HCT116 (cell line): ENCODE data around the gene RAB40C. TPM values are rescaled to one million over a fixed set of nuclear protein-coding genes. Genes with fewer than 3 reads are reported as not detected.
A peak's percentile ranks its signal among the peaks of the same experiment; 100 is the strongest.

Experiments used
- ATAC-seq: fragments of 200-7000 bp; cut with Tn5 transposase; 2 replicates; pipeline ENCODE4 v1.9.1; 2020; ENCODE audit warnings: mild to moderate bottlenecking, moderate library complexity
- BruUV-seq: library from RNA; stranded (reverse); fragments of 400-500 nt; replicated peaks from 2 replicates; lab custom pipeline; 2021; lab: Mats Ljungman, UMichigan
- CTCF ChIA-PET: fragments of 300-600 bp; sonication (Branson Sonifier 250); formaldehyde crosslinking; loops from one replicate; lab custom pipeline; 2021; ENCODE audit warnings: antibody characterized with exemption; lab: Charles Lee
- POLR2A ChIA-PET: fragments of 300-600, 350-600 bp; sonication (Branson Sonifier 250); formaldehyde crosslinking; loops from one replicate; lab custom pipeline; 2021; ENCODE audit warnings: antibody characterized with exemption; lab: Charles Lee
- RAD21 ChIA-PET, 2 experiments: fragments of 300-600 bp; sonication (Branson Sonifier 250); formaldehyde crosslinking; loops; one replicate each; lab custom pipeline; 2023; ENCODE audit warnings: low total read pairs in 2 of 2; ENCODE audit not compliant: uncharacterized antibody in 2 of 2, unreplicated experiment in 2 of 2, low non-redundant PET in 1 of 2; lab: Charles Lee
- DNase-seq: peaks from one replicate; pipeline ENCODE4 v3.0.0-alpha.2; 2010; ENCODE audit warnings: low read depth, low spot score
- H2AFZ ChIP-seq: fragments of 200-600 bp; shearing (Covaris generic), sonication (generic); 2 replicates; pipeline ENCODE4 v1.6.1; 2017; ENCODE audit warnings: low read depth, mixed run types, mixed read lengths, antibody characterized with exemption, low read length; ENCODE audit not compliant: poor library complexity, severe bottlenecking
- H3K27ac ChIP-seq: 2 replicates; pipeline ENCODE4 v1.5.1; 2012; ENCODE audit warnings: low read depth, low read length
- H3K27me3 ChIP-seq: fragments of 200-600 bp; sonication (generic); 2 replicates; pipeline ENCODE4 v1.6.1; 2016; ENCODE audit warnings: mixed run types, low read length, mixed read lengths; ENCODE audit not compliant: insufficient read depth
- H3K36me3 ChIP-seq, 2 experiments: fragments of 200-500 bp in 1 of 2; fragments of 200-600 bp in 1 of 2; sonication (Bioruptor generic) in 1 of 2; sonication (generic) in 1 of 2; 2 replicates each; pipeline versions ENCODE4 v1.5.1 to v1.6.1; 2014 to 2016; ENCODE audit warnings: low read length in 2 of 2, inconsistent platforms in 1 of 2, mixed read lengths in 1 of 2, mixed run types in 1 of 2; ENCODE audit not compliant: insufficient read depth in 2 of 2, control insufficient read depth in 1 of 2
- H3K4me1 ChIP-seq, 2 experiments: fragments of 200-600 bp in 1 of 2; sonication (generic) in 1 of 2; 2 replicates each; pipeline versions ENCODE4 v1.5.1 to v1.6.1; 2012 to 2017; ENCODE audit warnings: low read length in 2 of 2, inconsistent platforms in 1 of 2, mild to moderate bottlenecking in 1 of 2, mixed read lengths in 1 of 2, mixed run types in 1 of 2, moderate library complexity in 1 of 2; ENCODE audit not compliant: insufficient read depth in 2 of 2, control insufficient read depth in 1 of 2
- H3K4me2 ChIP-seq: fragments of 200-600 bp; sonication (generic); 2 replicates; pipeline ENCODE4 v1.6.1; 2017; ENCODE audit warnings: mixed run types, low read length, mixed read lengths
- H3K4me3 ChIP-seq, 2 experiments: fragments of 200-600 bp in 1 of 2; sonication (generic) in 1 of 2; replicated peaks in 1 of 2; 2 replicates each; pipeline ENCODE4 v1.5.1; 2011 to 2016; ENCODE audit warnings: low read length in 2 of 2, control low read depth in 1 of 2, low read depth in 1 of 2, mild to moderate bottlenecking in 1 of 2, mixed read lengths in 1 of 2, mixed run types in 1 of 2
- H3K79me2 ChIP-seq: fragments of 200-600 bp; sonication (generic); 2 replicates; pipeline ENCODE4 v1.6.1; 2017; ENCODE audit warnings: mild to moderate bottlenecking, mixed run types, low read length, moderate library complexity, mixed read lengths; ENCODE audit not compliant: insufficient read depth
- H3K9ac ChIP-seq: fragments of 200-600 bp; sonication (generic); 2 replicates; pipeline ENCODE4 v1.6.1; 2016; ENCODE audit warnings: low read length, mixed read lengths
- H3K9me2 ChIP-seq: fragments of 200-600 bp; sonication (generic), shearing (Covaris generic); 2 replicates; pipeline ENCODE4 v1.6.1; 2017; ENCODE audit warnings: mixed run types, mild to moderate bottlenecking, moderate library complexity; ENCODE audit not compliant: insufficient read depth
- H3K9me3 ChIP-seq, 2 experiments: fragments of 200-500 bp in 1 of 2; fragments of 200-600 bp in 1 of 2; sonication (Bioruptor generic) in 1 of 2; sonication (generic) in 1 of 2; 2 replicates each; pipeline ENCODE4 v1.6.1; 2014 to 2017; ENCODE audit warnings: low read length in 2 of 2, mixed read lengths in 2 of 2, inconsistent platforms in 1 of 2, low read depth in 1 of 2, mild to moderate bottlenecking in 1 of 2, mixed run types in 1 of 2, moderate library complexity in 1 of 2; ENCODE audit not compliant: control insufficient read depth in 1 of 2, insufficient read depth in 1 of 2
- H4K20me1 ChIP-seq: fragments of 200-600 bp; sonication (generic), shearing (Covaris generic); 2 replicates; pipeline ENCODE4 v1.6.1; 2017; ENCODE audit warnings: mixed run types, mild to moderate bottlenecking, moderate library complexity; ENCODE audit not compliant: insufficient read depth
- CBX3 ChIP-seq: IDR thresholded peaks from 2 replicates; pipeline ENCODE4 v1.6.1; 2012; ENCODE audit warnings: low read depth
- EGR1 ChIP-seq: IDR thresholded peaks from 2 replicates; pipeline ENCODE4 v1.6.1; 2012; ENCODE audit warnings: low read depth
- EZH2 ChIP-seq: fragments of 200-600 bp; sonication (generic); IDR thresholded peaks from 2 replicates; pipeline ENCODE4 v1.6.1; 2017; ENCODE audit warnings: antibody characterized with exemption, mixed run types
- EZH2phosphoT487 ChIP-seq: fragments of 200-600 bp; IDR thresholded peaks from 2 replicates; pipeline ENCODE4 v1.6.1; 2018; ENCODE audit warnings: antibody characterized with exemption, borderline replicate concordance
- FOSL1 ChIP-seq: IDR thresholded peaks from 2 replicates; pipeline ENCODE4 v1.6.1; 2012; ENCODE audit warnings: low read depth
- POLR2A ChIP-seq: IDR thresholded peaks from 2 replicates; pipeline ENCODE4 v1.7.0; 2011; ENCODE audit warnings: borderline replicate concordance; ENCODE audit not compliant: insufficient read depth, insufficient read length; ENCODE audit errors: extremely low read depth
- POLR2AphosphoS5 ChIP-seq: IDR thresholded peaks from 2 replicates; pipeline ENCODE4 v1.6.1; 2011; ENCODE audit warnings: mild to moderate bottlenecking, low read depth, low read length, moderate library complexity
- RAD21 ChIP-seq: IDR thresholded peaks from 2 replicates; pipeline ENCODE4 v1.6.1; 2012; ENCODE audit warnings: low read depth, mild to moderate bottlenecking
- SIN3A ChIP-seq: IDR thresholded peaks from 2 replicates; pipeline ENCODE4 v1.6.1; 2012; ENCODE audit warnings: low read depth
- SRF ChIP-seq: IDR thresholded peaks from 2 replicates; pipeline ENCODE4 v1.6.1; 2012; ENCODE audit warnings: low read depth
- YY1 ChIP-seq: IDR thresholded peaks from 2 replicates; pipeline ENCODE4 v1.6.1; 2011; ENCODE audit warnings: low read length, low read depth, moderate library complexity, mild to moderate bottlenecking; ENCODE audit not compliant: insufficient replicate concordance; ENCODE audit errors: extremely low read depth
- intact Hi-C: fragments of 100-400 bp; cut with micrococcal nuclease; formaldehyde crosslinking; loops from 2 replicates; pipeline ENCODE4 v1.10.0; 2022
- total RNA-seq: library from RNA; stranded (reverse); gene quantifications from one replicate; pipeline ENCODE4 v1.2.1, GENCODE V29; 2021; ENCODE audit not compliant: unreplicated experiment
- TF ChIP-seq, protein P1 (sequence below): IDR thresholded peaks from 2 replicates; pipeline ENCODE4 v1.6.1; 2012
- TF ChIP-seq, protein P2 (sequence below), 3 experiments: fragments of 200-600 bp in 1 of 3; sonication (generic) in 1 of 3; IDR thresholded peaks in 2 of 3; conservative IDR thresholded peaks in 1 of 3; 2 replicates each; pipeline ENCODE4 v1.5.1; 2012 to 2017; ENCODE audit warnings: low read depth in 2 of 3, low read length in 2 of 3, antibody characterized with exemption in 1 of 3, borderline replicate concordance in 1 of 3, control low read depth in 1 of 3, mild to moderate bottlenecking in 1 of 3, mixed read lengths in 1 of 3, mixed run types in 1 of 3, moderate library complexity in 1 of 3; ENCODE audit not compliant: insufficient read depth in 1 of 3

Gene RAB40C
- total RNA-seq, 1 experiment from 2014 or later = 14.1 TPM

DNA sequence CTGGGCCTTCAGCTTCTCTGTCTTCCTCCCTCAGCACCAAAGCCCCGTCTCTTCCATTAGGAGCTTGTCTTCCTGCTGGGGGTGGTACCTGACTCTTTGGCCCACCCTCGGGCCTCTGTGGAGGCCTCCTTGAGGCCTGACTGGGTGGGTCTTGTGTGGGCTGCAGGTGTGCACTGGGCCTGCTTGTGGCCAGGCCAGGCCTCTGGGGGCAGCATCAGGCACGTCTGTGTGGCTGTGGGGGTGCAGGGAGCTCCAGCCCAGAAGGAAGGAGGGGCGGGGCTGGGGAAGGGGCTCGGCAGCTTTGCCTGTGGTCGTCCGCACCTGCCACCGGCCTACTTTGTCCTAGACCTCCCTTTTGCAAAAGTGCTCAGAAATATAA lies 13.1 kb upstream of the RAB40C start:
- BruUV-seq = no TSS peak
- Histone ChIP-seq H3K4me3 (no peak overlapping the region), H3K27me3 (no peaks in the 10 kb centered on the region), H3K9ac (no peak overlapping the region), H3K4me2 (no peak overlapping the region), H3K36me3 (no peaks in the 10 kb centered on the region), H3K27ac (no peak overlapping the region), H3K4me1 (no peaks in the 10 kb centered on the region), H3K79me2 (no peaks in the 10 kb centered on the region), H4K20me1 (no peaks in the 10 kb centered on the region), H2AFZ (no peak overlapping the region), H3K9me2 (no peaks in the 10 kb centered on the region), H3K9me3 (no peaks in the 10 kb centered on the region)
- CTCF ChIA-PET = interaction anchor here (0.8 to 1.2 kb wide), 2 partner anchors 8 to 45 kb away, joined by 3 read pairs; no protein-coding TSS in a partner anchor
- ATAC-seq = peak; percentile 29; the same call in 1 of the 2 replicates
- intact Hi-C loops = no loop called here
- POLR2A ChIA-PET = no interaction called here
- DNase-seq = no peak
- TF ChIP-seq, protein P1, sequence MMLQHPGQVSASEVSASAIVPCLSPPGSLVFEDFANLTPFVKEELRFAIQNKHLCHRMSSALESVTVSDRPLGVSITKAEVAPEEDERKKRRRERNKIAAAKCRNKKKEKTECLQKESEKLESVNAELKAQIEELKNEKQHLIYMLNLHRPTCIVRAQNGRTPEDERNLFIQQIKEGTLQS = no peak
- TF ChIP-seq, protein P2, sequence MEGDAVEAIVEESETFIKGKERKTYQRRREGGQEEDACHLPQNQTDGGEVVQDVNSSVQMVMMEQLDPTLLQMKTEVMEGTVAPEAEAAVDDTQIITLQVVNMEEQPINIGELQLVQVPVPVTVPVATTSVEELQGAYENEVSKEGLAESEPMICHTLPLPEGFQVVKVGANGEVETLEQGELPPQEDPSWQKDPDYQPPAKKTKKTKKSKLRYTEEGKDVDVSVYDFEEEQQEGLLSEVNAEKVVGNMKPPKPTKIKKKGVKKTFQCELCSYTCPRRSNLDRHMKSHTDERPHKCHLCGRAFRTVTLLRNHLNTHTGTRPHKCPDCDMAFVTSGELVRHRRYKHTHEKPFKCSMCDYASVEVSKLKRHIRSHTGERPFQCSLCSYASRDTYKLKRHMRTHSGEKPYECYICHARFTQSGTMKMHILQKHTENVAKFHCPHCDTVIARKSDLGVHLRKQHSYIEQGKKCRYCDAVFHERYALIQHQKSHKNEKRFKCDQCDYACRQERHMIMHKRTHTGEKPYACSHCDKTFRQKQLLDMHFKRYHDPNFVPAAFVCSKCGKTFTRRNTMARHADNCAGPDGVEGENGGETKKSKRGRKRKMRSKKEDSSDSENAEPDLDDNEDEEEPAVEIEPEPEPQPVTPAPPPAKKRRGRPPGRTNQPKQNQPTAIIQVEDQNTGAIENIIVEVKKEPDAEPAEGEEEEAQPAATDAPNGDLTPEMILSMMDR (IDR thresholded peaks at IDR 0.05 in 2 of 3, conservative IDR thresholded peaks at IDR 0.05 in 1 of 3; ENCODE audit: borderline replicate concordance in 1 of 3, insufficient read depth in 1 of 3, low read depth in 2 of 3, low read length in 2 of 3) = peak in 1 of 3 experiments; percentile 17; a peak in 1 of 6 replicates
- RAD21 ChIA-PET = no interaction called here

DNA sequence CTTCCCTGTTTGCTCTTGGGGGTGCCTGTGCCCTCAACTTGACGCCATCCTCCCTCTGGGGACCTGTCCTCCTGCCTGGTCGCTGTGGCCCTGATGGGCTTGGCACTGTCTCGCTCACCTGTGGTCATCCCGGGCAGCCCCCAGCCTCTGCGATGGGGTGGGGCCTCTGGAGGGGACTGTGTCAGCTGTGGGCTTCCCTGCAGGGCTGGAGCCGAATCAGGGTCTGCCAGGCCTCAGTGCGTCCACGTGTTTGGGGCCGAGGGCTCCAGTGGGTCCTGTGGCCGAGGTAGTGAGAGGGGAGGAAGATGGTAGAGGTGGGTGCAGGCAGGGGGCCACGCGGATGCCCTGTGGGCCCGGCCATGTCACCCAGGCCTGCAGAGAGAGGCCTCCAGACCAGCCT lies 12.1 kb upstream of the RAB40C start:
- intact Hi-C loops = loop anchor here (2.0 kb wide), 1 partner anchor 83 kb away; no protein-coding TSS in a partner anchor
- BruUV-seq = no TSS peak
- no peaks in the 10 kb centered on the region for H4K20me1 ChIP-seq
- H3K4me3 ChIP-seq = no peak overlapping the region
- RAD21 ChIA-PET = no interaction called here
- ATAC-seq = no peak
- no peak overlapping the region for H3K27ac ChIP-seq
- TF ChIP-seq EZH2 (no peak), RAD21 (no peak), SRF (no peak), EZH2phosphoT487 (no peak), EGR1 (no peak), POLR2A (no peak), FOSL1 (no peak), YY1 (no peak), SIN3A (no peak), CBX3 (no peak), POLR2AphosphoS5 (no peak)
- H3K9ac ChIP-seq = no peak overlapping the region
- no peaks in the 10 kb centered on the region for H3K9me2 ChIP-seq
- DNase-seq = no peak
- POLR2A ChIA-PET = no interaction called here
- H3K4me2 ChIP-seq = no peak overlapping the region
- H2AFZ ChIP-seq = no peak overlapping the region
- no peaks in the 10 kb centered on the region for H3K79me2 ChIP-seq
- H3K36me3 ChIP-seq = no peaks in the 10 kb centered on the region
- no peaks in the 10 kb centered on the region for H3K27me3 ChIP-seq
- CTCF ChIA-PET = no interaction called here
- H3K9me3 ChIP-seq = no peaks in the 10 kb centered on the region
- no peaks in the 10 kb centered on the region for H3K4me1 ChIP-seq
